ENCODE measurements around the gene C11orf98. TPM values are rescaled to one million over a fixed set of nuclear protein-coding genes. Genes with fewer than 3 reads are reported as not detected.
"Not testable (repeated sequence)": the region's sequence is repeated elsewhere in the genome, so short reads cannot be mapped to it uniquely, and the experiment has no call there.

The C11orf98 gene
- total and polyA plus RNA-seq, 4 donors: 19.0 to 140 (median 94.7) TPM

- ATAC-seq (ENCODE audit: insufficient read depth, low FRiP score) (no peak), DNase-seq (no peak)
- no peak for TF ChIP-seq CTCF (IDR thresholded peaks at IDR 0.05; ENCODE audit: control extremely low read depth, extremely low read depth)
- H3K27me3 ChIP-seq (ENCODE audit: control insufficient read depth in 3 of 3, insufficient read depth in 3 of 3, low read length in 2 of 3): no peaks in the 10 kb centered on the region
- peaks cover 0 to 47% (median 17%) of the 10 kb centered on the region in 5 donors for H3K4me1 ChIP-seq (ENCODE audit: control insufficient read depth in 5 of 5, insufficient read depth in 5 of 5, low read length in 5 of 5)
- H3K27ac ChIP-seq (ENCODE audit: low read depth in 1 of 2, low read length in 1 of 2): peak overlapping the region; percentile 73 to 88
- H3K9ac ChIP-seq (ENCODE audit: insufficient read depth in 1 of 2, low read length in 2 of 2): no peak overlapping the region
- WGBS, 2 donors: 85% methylated on average over 8 of the region's 8 CpGs
- no peaks in the 10 kb centered on the region for H3K9me3 ChIP-seq (ENCODE audit: control insufficient read depth in 4 of 4, insufficient read depth in 3 of 4, low read length in 3 of 4)
- peaks cover 0 to 9% (median 5%) of the 10 kb centered on the region in 4 donors for H3K36me3 ChIP-seq (ENCODE audit: control insufficient read depth in 4 of 4, insufficient read depth in 4 of 4, low read length in 4 of 4)
- H3K4me3 ChIP-seq: no peak overlapping the region
Observed at GRCh38 chr11:62706850-62707247, 41.8 kb upstream of the C11orf98 start.

- Histone ChIP-seq H3K27me3 (ENCODE audit: control insufficient read depth in 3 of 3, insufficient read depth in 3 of 3, low read length in 2 of 3) (no peaks in the 10 kb centered on the region), H3K36me3 (ENCODE audit: control insufficient read depth in 4 of 4, insufficient read depth in 4 of 4, low read length in 4 of 4) (peaks cover 0 to 11% (median 5%) of the 10 kb centered on the region in 4 donors), H3K9me3 (ENCODE audit: control insufficient read depth in 4 of 4, insufficient read depth in 3 of 4, low read length in 3 of 4) (no peaks in the 10 kb centered on the region), H3K9ac (ENCODE audit: insufficient read depth in 1 of 2, low read length in 2 of 2) (peak overlapping the region; percentile 58 to 59), H3K4me3 (peak overlapping the region; percentile 83), H3K27ac (ENCODE audit: low read depth in 1 of 2, low read length in 1 of 2) (peak overlapping the region; percentile 76 to 93), H3K4me1 (ENCODE audit: control insufficient read depth in 5 of 5, insufficient read depth in 5 of 5, low read length in 5 of 5) (peaks cover 0 to 47% (median 17%) of the 10 kb centered on the region in 5 donors)
- ATAC-seq (ENCODE audit: insufficient read depth, low FRiP score): peak; percentile 92
- DNase-seq: peak; percentile 96
- TF ChIP-seq CTCF (IDR thresholded peaks at IDR 0.05; ENCODE audit: control extremely low read depth, extremely low read depth): no peak
- WGBS, 2 donors: 5 to 6% methylated on average over 71 to 73 of the region's 73 CpGs
Observed at GRCh38 chr11:62705880-62706849, 41.2 kb upstream of the C11orf98 start.

- Histone ChIP-seq H3K4me1 (ENCODE audit: control insufficient read depth in 5 of 5, insufficient read depth in 5 of 5, low read length in 5 of 5) (peaks cover 0 to 47% (median 14%) of the 10 kb centered on the region in 5 donors), H3K9me3 (ENCODE audit: control insufficient read depth in 4 of 4, insufficient read depth in 3 of 4, low read length in 3 of 4) (no peaks in the 10 kb centered on the region), H3K36me3 (ENCODE audit: control insufficient read depth in 4 of 4, insufficient read depth in 4 of 4, low read length in 4 of 4) (peaks cover 0 to 12% (median 5%) of the 10 kb centered on the region in 4 donors), H3K27me3 (ENCODE audit: control insufficient read depth in 3 of 3, insufficient read depth in 3 of 3, low read length in 2 of 3) (no peaks in the 10 kb centered on the region), H3K27ac (ENCODE audit: low read depth in 1 of 2, low read length in 1 of 2) (peak overlapping the region; percentile 76 to 93), H3K9ac (ENCODE audit: insufficient read depth in 1 of 2, low read length in 2 of 2) (peak overlapping the region; percentile 58 to 59), H3K4me3 (peak overlapping the region; percentile 83)
- DNase-seq: peak in 2 of 3 donors; percentile 11 to 16
- TF ChIP-seq CTCF (IDR thresholded peaks at IDR 0.05; ENCODE audit: control extremely low read depth, extremely low read depth): no peak
- WGBS, 2 donors: 52 to 58% methylated on average over 7 of the region's 7 CpGs
- ATAC-seq (ENCODE audit: insufficient read depth, low FRiP score): no peak
Observed at GRCh38 chr11:62705413-62705812, 40.4 kb upstream of the C11orf98 start.

- peaks cover 0 to 11% (median 4%) of the 10 kb centered on the region in 4 donors for H3K36me3 ChIP-seq (ENCODE audit: control insufficient read depth in 4 of 4, insufficient read depth in 4 of 4, low read length in 4 of 4)
- H3K9ac ChIP-seq (ENCODE audit: insufficient read depth in 1 of 2, low read length in 2 of 2); DNase-seq; H3K27me3 ChIP-seq (ENCODE audit: control insufficient read depth in 3 of 3, insufficient read depth in 3 of 3, low read length in 2 of 3); H3K27ac ChIP-seq (ENCODE audit: low read depth in 1 of 2, low read length in 1 of 2); H3K4me3 ChIP-seq; H3K9me3 ChIP-seq (ENCODE audit: control insufficient read depth in 4 of 4, insufficient read depth in 3 of 4, low read length in 3 of 4); ATAC-seq (ENCODE audit: insufficient read depth, low FRiP score): not testable (repeated sequence)
- 72 to 83% methylated on average over 4 of the region's 4 CpGs for WGBS, 2 donors
- peaks cover 0 to 37% (median 11%) of the 10 kb centered on the region in 5 donors for H3K4me1 ChIP-seq (ENCODE audit: control insufficient read depth in 5 of 5, insufficient read depth in 5 of 5, low read length in 5 of 5)
Observed at GRCh38 chr11:62703921-62704320, 38.9 kb upstream of the C11orf98 start.
